GM10248 (cell line): ENCODE results near the gene HPS1.

ENCODE experiments used
- CTCF ChIA-PET: fragments of 300-600 bp; sonication (Branson Sonifier 250); formaldehyde crosslinking; extraction: SDS; loops from one replicate; lab custom pipeline; 2021; ENCODE audit warnings: antibody characterized with exemption; lab: Yijun Ruan, JAX
- POLR2A ChIA-PET: fragments of 350-650 bp; sonication (Branson Sonifier 250); formaldehyde crosslinking; extraction: SDS; loops from one replicate; lab custom pipeline; 2020; ENCODE audit warnings: antibody characterized with exemption; lab: Yijun Ruan, JAX
- DNase-seq: peaks from one replicate; pipeline ENCODE4 v3.0.0; 2012; ENCODE audit errors: extremely low spot score
- TF ChIP-seq, protein P1 (sequence below): IDR thresholded peaks from 2 replicates; pipeline ENCODE4 v1.5.1; 2012; ENCODE audit warnings: mild to moderate bottlenecking, low read depth; ENCODE audit errors: extremely low read depth, missing control alignments, control extremely low read depth

HPS1 gene

DNA sequence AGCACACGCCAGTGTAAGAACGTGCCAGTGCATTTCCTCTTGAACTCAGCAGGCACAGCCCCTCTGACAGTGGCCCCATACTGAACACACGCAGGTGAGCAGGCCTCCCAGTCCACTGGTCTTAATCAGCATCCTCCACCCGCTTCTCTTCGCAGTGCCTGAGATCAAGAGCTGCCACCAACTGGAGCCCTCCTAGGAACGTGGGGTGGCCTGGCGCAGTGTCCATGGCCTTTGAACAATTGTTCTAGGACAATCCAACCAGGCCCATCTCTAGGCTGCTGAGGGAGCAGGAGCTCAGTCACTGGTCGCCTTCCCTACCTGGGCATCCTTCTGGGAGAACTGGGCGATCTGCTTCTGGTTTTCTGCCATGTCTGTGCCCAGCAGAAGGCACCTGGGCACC, 47.0 kb downstream of the HPS1 start:
- CTCF ChIA-PET, result interaction anchor here (1.3 to 1.9 kb wide), 2 partner anchors 9 to 13 kb away, joined by 3 to 9 read pairs; no protein-coding TSS in a partner anchor
- TF ChIP-seq, protein P1, sequence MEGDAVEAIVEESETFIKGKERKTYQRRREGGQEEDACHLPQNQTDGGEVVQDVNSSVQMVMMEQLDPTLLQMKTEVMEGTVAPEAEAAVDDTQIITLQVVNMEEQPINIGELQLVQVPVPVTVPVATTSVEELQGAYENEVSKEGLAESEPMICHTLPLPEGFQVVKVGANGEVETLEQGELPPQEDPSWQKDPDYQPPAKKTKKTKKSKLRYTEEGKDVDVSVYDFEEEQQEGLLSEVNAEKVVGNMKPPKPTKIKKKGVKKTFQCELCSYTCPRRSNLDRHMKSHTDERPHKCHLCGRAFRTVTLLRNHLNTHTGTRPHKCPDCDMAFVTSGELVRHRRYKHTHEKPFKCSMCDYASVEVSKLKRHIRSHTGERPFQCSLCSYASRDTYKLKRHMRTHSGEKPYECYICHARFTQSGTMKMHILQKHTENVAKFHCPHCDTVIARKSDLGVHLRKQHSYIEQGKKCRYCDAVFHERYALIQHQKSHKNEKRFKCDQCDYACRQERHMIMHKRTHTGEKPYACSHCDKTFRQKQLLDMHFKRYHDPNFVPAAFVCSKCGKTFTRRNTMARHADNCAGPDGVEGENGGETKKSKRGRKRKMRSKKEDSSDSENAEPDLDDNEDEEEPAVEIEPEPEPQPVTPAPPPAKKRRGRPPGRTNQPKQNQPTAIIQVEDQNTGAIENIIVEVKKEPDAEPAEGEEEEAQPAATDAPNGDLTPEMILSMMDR, result no peak
- DNase-seq, result no peak
- POLR2A ChIA-PET, result no interaction called here

DNA sequence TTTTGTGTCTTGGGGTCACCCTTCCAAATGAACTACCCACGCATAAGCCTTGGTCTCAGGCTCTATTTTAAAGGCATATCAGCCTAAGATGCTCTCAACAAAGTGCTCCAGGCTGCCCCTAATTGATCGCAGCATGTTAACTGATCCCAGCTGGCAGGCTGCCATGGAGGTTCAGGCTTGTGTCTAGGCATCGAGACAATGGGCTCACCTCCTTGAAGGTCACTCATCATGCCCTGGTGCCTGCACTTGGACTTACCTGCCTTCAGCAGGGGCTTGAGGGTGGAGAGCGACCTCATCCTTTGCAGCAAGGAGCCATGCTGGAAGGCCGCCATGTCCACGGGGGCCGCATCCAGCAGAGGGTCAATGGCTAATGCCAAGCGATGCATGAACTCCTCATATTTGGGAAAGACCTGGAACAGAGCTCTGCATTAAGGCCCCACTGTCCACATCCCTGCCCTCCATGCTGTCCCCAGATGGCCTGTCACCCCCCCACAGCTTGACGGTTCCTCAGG, 49.6 kb downstream of the HPS1 start:
- TF ChIP-seq, protein P1, result no peak
- DNase-seq, result no peak
- ChIA-PET CTCF (interaction anchor here (0.7 to 2.0 kb wide), 2 partner anchors 28 to 57 kb away, joined by 3 to 4 read pairs; no protein-coding TSS in a partner anchor), POLR2A (no interaction called here)

GRCh38 chr10:98396096-98397063, 50.4 kb downstream of the HPS1 start:
- TF ChIP-seq, protein P1, result no peak
- no peak for DNase-seq
- ChIA-PET POLR2A (no interaction called here), CTCF (interaction anchor here (1.0 to 1.9 kb wide), 3 partner anchors 9 to 29 kb away, joined by 3 to 4 read pairs (median 3); no protein-coding TSS in a partner anchor)

DNA sequence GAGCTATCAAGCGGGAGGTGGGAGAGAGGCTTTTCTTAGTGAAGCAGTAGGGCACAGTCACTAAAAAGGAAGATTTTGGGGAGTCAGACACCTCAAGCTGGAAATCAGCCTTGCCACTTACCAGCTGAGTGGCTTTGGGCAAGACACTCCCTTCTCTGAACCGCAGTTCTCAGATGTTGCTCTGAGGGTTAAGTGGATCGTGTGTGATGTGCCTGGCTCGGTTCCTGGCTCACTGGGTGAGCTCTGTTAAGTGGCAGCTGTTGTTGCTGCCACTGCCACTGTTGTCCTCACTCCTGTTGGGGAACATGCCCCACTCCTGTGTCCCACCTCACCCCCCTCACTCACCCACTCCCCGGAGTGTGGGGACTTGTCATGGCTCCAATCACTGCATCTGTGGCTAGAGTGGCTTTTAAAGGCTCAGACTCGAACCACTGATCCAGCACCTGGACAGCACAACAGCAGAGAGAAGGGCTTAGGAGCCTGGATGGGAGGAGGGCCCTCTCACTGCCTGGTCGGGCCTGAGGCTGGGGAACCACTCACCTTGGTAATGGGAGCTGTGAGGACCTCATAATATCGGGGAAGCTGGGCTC, 51.8 kb downstream of the HPS1 start:
- DNase-seq, result no peak
- ChIA-PET POLR2A (no interaction called here), CTCF (interaction anchor here (0.8 to 2.7 kb wide), 7 partner anchors 9 to 224 kb away, joined by 3 to 10 read pairs (median 3); no protein-coding TSS in a partner anchor)
- TF ChIP-seq, protein P1, result no peak

GRCh38 chr10:98391578-98391991, 55.1 kb downstream of the HPS1 start:
- TF ChIP-seq, protein P1, result no peak
- DNase-seq, result no peak
- ChIA-PET POLR2A (no interaction called here), CTCF (interaction anchor here (0.9 to 1.8 kb wide), 3 partner anchors 12 to 34 kb away, joined by 3 to 7 read pairs (median 3); no protein-coding TSS in a partner anchor)

DNA sequence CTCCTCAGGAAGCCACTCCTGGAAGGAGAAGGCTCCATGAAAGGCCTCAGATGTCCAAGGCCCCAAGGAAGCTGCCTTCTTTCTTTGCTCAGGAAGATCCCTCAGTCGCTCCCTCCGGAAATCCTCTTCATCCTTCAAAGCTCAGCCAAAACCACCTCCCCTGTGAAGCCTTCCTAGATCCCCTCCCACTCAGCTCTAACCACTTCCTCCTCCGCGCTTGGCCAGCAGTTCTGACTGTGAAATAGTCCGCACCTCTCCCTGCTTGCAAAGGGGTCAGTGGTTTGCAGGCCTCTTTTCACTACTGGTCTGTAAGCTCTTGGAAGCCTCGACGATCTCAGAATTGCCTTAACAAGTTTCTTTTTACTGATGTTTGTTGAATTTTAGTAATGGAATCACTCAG, 55.7 kb downstream of the HPS1 start:
- POLR2A ChIA-PET, result no interaction called here
- CTCF ChIA-PET, result interaction anchor here (0.9 to 1.8 kb wide), 3 partner anchors 13 to 34 kb away, joined by 3 to 7 read pairs (median 3); no protein-coding TSS in a partner anchor
- no peak for DNase-seq

More for the DNA sequence above, 55.7 kb downstream of the HPS1 start:
- TF ChIP-seq, protein P1, result no peak
